CD1c-positive myeloid dendritic cell (primary cell): ENCODE results near the gene EMC8.
A peak's percentile ranks its signal among the peaks of the same experiment; 100 is the strongest.
"Not testable (repeated sequence)": the region's sequence is repeated elsewhere in the genome, so short reads cannot be mapped to it uniquely, and the experiment has no call there.

Experiments used
- DNase-seq: peaks from one replicate; pipeline ENCODE4 v3.0.0-alpha.2; 2016; ENCODE audit errors: extremely low spot score

The EMC8 gene

DNA sequence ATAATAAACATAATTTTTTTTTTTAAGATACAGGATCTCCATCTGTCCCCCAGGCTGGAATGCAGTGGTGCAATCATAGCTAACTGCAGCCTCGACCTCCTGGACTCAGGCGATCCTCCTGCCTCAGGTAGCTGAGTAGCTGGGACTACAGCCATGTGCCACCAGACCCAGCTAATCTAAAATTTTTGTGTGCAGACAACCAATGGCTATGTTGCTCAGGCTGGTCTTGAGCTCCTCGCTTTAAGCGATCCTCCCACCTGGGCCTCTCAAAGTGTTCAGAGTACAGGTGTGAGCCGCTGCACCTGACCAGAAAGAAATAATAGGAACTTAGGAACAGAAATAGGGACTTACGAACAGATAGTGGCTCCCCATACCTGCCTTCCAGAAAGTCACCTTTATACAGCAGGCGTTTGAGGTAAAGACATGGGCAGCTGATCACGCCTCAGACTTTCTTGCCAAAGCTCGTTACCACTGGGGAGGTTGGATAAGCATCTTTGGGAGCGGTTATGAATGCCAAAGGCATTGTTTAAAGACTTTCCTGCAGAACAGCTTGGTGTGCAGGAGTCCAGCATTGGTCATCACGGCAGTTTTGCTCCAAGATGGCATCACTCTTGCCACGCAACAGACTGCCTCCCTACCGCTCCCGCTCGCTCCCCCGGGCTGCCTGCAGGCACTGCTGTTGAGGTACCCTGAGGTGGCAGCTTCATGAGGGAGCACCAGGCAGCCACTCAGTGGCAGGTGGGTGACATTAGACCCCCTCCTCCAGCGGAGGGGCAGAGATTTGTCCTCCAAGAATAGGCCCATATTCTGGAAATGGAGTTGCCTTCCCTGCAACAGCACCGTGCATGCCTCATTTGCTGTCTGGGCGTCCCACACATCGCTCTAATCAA lies 13.7 kb upstream of the EMC8 start:
- DNase-seq = no peak

DNA sequence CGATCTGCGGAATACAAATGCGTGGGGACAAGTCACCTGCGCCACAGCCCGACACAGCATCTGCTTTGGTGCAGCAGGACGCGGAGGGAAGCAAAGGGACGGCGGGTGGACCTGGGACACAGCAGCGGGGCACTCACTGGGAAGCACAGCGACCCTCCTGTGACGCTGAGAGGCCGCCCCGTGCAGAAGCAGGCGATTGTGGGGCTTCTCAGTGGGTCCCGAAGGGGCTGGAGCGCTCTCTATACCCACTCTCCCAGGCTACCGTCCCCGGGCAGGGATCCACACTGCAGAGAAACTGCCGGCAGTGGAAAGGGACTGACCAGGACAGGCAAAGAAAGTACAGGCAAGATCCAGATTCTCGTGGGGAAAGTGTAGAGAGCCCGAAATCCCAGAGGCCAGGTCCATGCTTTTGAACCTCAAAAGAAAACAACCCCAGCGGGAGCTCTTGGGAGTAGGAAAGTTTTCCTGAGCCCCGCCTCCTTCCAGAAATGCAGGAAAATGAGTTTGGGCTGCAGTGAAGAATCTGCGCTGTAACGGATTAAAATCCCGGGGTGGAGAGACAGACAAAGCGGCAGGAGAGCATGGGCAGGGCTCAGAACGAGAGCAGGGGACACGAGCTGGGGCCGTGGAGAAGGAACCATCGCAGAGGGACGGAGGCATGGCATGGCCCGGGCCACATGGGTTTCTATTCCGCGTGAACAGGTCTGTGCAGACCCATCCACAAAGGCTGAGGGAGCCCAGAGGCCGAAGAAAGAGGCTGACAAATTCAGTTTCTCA lies 12.9 kb upstream of the EMC8 start:
- no peak for DNase-seq

DNA sequence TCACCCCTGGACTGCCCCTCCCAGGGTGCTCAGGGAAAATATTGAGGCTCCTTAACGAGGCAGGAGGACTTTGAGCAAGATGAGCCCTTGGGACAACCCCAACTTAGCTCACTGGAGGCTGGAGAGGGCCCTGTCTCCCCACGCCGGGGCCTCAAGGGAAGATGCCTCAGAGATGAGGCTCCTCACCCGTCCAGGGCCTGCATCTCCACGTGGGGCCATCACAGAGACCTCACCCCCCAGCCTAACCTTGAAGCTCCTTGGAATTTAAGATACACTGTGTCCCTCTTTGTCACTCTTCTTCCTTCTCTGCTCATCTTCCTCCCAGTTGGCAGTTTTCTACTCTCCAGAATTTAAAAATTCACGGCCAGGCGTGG lies 11.4 kb upstream of the EMC8 start:
- DNase-seq = no peak

DNA sequence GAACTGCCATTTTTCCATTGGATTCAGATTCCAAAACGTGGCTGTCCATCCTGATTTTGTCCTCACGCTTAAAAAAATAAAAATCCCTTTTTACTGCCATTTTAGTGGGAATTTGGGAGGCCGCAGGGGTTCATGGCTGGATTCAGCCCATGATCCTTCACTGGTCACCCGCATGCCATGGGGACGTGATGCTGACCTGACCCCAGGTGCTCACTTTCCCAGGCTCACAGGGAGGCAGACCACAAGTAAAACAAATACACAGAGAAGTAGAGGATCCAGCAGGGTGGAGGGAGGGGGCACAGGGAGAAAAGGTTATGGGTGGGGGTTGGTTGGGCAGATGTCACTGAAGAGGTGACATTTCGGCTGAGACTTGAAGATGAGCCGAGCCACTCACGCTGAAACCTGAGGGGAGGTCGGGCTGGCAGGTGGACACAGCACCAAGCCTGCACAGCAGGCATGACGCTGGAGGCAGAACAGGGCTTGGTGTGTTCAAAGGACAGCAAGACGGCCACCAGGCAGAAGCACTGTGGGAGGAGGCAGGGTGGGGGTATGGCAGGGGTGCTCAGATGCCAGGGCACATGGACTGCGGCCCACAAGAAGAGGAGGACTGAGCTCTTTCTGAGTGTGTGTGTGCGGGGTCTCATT lies 10.9 kb upstream of the EMC8 start:
- DNase-seq = no peak

DNA sequence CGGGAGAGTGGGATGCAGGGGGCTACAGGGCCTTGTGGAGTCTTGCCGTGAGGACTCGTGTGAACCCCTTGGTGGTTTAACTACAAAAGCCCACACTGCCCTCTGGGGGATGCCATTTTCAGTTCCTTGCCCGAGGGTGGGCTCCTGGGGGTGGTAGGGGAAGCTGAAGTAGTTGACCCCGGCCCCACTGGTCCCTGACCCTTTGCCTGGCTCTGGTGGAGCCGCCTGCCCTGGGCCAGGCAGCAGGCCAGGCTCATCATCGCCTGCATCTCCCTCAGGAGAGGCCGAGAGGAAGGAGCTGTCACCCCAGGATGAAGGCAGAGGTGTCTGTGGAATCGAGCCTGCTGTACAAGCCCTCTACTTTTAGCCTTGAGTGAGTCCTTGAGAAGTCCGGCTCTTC lies 10.3 kb upstream of the EMC8 start:
- no peak for DNase-seq

DNA sequence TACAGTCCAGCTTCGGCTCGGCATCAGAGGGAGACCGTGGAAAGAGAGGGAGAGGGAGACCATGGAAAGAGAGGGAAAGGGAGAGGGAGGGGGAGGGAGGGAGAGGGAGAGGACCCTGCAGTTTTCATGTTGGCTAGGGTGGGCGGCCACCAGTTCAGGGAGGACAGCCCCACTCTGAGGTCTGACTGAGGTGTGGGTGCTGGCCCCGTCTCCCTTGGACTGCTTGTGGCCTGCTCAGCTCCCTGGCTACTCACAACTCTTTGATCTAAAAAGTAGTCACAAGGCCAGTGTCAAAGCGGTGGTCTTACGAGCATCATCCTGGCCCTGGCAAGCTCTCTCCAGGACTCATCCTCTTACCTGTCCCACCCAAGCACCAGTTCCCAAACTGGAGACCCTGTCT lies 9.6 kb upstream of the EMC8 start:
- DNase-seq = no peak

DNA sequence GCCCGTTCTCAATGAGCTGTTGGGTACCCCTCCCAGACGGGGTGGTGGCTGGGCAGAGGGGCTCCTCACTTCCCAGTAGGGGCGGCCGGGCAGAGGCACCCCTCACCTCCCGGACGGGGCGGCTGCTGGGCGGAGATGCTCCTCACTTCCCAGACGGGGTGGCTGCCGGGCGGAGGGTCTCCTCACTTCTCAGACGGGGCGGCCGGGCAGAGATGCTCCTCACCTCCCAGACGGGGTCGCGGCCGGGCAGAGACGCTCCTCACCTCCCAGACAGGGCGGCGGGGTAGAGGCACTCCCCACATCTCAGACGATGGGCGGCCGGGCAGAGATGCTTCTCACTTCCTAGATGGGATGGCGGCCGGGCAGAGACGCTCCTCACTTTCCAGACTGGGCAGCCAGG lies 8.8 kb upstream of the EMC8 start:
- not testable (repeated sequence) for DNase-seq

DNA sequence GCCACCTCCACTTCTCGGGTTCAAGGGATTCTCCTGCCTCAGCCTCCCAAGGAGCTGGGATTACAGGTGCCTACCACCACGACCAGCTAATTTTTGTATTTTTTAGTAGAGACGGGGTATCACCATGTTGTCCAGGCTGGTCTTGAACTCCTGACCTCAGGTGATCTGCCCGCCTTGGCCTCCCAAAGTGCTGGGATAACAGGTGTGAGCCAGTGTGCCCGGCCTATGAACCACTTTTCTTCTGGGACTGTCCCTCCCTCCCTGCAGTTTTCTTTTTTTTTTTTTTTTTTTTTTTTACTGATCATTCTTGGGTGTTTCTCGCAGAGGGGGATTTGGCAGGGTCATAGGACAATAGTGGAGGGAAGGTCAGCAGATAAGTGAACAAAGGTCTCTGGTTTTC lies 8.0 kb upstream of the EMC8 start:
- DNase-seq = not testable (repeated sequence)

DNA sequence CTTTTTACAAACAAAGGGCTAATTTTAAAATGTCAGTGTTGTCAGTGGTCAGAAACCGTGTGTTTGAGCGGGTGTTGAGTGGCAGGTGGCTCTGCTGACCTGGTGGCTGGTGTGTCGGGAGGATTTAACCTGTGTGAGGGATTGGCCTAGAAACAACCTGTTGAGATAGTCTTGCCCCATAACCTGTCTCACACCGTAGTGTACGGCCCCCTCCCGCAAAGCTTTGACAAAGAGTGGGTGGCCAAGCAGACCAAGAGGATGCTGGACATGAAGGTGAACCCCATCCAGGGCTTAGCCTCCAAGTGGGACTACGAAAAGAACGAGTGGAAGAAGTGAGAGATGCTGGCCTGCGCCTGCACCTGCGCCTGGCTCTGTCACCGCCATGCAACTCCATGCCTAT lies 7.2 kb upstream of the EMC8 start:
- no peak for DNase-seq

DNA sequence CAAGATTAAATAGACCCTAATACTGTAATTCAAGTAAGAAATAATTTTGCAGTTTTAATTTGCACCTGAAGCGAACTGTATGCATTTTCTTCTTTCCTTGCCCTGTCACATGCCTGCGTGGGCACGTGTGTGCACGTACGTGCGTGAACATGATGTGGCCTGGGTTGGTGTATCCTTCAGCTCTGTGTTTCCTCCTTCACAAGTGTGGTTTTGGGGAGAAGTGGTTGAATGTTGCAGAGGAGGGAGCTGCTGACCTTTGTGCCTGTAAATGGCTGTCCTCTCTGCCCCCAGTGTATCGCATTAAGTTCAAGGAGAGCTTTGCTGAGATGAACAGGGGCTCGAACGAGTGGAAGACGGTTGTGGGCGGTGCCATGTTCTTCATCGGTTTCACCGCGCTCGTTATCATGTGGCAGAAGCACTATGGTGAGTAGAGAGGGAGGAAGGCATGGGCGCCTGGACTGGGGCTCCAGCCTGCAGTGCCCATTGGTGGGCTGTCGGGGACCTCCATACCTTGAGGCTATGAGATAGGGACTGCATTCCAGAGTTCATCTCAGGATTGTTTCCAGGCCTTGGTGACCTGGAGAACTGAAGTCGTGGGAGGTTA lies 6.2 kb upstream of the EMC8 start:
- no peak for DNase-seq

DNA sequence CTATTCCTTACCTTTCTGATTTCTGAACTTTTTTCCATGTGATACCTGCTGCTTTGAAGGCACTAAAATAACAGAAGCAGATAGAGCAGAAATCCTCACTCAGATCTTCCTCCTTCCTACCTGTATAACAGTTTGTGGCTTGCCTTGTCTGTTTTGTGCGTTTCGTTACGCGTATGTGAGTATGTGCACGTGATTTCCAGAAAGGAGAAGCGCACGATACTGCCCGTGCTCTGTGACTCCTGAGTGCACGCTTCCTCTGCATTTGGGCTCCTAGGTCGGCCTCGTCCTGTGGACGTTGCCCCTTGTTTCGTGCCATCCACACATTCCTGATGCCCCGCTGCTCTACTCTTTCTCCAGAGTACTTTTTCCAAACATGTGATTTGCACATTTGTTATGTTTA lies 4.2 kb upstream of the EMC8 start:
- no peak for DNase-seq

DNA sequence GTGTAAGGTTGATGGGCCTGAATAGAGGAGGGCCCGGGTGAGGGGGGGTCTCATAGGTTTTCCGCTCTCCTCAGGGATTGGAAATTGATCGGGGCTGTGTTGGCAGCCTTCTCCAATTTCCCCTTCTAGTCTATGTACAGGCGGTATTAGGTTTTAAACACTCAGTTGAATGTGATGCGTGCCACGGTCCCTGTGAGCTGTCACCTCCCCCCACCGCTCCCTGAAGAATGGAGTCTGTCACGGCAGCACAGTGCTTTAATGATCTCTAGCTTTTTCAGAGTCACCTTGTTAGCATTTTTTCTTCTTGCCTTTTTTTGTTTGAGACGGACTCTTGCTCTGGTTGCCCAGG lies 951 bp upstream of the EMC8 start:
- DNase-seq = no peak

DNA sequence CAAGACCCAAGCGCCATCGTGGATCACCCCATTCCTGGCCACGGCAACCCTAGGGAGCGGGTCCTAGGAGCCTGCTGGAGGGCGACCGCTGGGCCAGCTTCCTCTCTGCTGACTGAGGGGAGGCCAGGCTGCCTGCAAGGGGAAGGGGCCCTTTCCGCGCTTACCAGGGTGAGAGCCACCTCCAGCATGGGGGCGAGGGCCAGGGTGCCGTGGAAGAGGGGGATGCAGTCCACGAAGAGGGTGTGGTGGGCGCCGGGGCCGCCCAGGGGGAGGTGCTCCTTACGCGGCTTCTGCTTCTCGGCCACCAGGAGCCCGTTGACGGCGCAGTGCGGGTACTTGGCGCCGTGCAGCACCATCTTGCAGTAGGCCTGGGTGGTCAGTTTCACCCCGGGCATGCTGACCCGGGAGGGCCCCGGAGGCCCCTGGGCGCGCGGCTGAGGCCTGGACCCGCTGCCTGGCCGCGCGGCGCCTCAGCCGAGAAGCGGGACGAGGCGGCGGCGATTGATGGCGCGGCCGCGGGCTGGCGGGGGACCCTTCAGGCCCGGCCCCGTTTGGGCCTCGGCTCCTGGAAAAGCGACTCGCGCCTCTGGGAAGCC lies 345 bp downstream of the EMC8 start:
- peak; percentile 55 for DNase-seq

DNA sequence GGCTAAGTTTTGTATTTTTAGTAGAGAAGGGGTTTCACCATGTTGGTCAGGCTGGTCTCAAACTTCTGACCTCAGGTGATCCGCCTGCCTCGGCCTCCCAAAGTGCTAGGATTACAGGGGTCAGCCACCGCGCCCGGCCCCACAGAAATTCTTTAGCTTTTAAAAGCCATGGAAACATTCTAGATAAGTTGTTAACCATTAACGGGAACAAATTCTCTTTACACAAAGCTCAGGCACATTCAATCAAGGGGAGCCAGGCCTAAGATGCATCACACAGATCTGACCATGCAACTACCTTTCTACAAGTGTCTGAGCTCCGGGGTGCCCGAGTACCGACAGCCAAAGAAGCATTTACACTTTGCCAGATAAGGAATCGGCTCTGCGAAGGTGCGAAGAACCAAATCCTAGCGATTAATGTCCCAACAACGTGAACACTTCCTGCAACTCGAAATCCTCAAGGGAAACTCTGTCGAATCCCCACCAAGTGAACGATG lies 1.0 kb downstream of the EMC8 start:
- peak; percentile 2 for DNase-seq

DNA sequence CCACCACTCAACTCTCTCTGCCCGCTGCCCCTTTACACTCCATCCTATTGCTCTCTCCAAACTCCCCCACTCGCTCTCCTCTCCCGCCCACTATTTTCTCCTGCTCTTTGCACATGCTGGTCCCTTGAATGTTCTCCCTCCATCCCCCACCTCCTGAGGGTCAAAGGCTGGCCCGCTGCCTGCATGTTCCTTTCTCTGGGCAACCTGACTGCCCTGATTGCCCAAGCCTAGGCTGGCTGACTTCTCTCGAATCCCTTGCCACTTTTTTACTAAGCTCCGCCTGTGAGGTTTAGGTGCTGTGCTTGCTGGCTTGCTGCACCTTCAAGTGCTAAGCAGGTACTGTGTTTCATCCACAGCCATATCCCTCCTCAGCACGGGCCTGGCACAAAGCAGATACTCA lies 2.7 kb downstream of the EMC8 start:
- DNase-seq = no peak

DNA sequence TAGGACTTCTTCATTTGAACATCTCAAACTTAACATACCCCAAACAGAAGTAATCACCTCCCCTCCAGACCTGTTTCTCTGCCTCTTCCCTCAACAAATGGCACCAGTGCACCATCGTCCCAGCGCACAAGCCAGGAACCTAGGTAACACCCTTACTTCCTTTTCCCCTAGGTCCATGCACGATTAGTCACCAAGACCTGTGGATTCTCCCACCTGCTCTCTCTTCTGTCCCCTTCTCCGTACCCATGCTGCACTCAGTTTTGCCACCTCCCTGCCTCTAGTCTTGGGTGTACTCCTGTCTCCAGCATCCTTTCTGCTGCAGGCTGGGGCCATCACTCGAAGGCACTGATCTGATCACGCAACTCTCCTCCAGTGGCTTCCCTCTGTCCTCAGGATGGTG lies 3.2 kb downstream of the EMC8 start:
- DNase-seq = no peak

DNA sequence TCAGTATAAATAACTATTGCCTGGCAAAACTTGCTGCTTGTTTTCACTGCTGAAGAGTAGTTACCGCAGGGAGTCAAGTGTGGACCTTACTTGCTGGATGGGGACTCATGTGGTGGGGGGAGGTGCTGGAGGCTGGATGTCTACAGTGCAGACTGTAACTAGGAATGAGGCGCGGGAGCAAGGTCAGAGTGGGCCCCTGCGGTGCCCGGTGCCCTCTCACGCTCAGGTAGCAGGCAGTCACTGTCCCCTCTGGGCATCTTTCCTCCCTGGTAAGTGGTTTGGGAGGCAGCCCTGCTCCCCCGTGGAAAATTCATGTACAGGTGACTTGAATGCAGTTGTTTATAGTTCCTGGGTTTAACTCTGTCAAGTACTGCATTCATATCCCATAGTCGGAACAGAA lies 4.6 kb downstream of the EMC8 start:
- DNase-seq = no peak

DNA sequence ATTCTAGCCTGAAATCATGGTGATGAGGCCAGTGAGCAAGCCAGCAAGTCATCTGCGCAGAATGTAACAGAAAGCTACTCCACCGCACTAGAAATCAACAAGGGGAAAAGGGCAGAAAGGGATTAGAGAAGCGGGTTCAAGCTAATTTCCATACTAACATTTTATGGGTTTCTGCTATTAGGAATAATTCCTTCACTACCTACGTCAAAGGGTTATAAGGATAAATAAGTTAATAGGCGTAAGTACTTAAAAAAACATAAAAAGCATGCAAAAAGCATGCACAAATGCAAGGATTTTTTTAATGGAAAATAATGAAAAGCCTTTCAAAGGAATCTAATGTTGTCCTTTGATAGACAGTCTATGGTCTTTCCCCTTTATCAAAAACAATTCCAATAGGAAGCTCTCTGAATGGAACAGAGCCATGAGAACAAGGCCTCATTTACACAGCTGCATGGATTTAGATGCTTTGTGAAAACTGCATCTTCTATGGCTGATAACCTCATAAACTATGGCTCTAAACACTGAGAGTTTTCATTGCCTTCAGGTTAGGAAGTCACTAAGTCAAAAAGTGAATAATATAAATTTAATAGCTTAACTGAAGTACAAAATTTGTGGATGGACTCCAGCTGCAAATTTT lies 5.6 kb downstream of the EMC8 start:
- no peak for DNase-seq

DNA sequence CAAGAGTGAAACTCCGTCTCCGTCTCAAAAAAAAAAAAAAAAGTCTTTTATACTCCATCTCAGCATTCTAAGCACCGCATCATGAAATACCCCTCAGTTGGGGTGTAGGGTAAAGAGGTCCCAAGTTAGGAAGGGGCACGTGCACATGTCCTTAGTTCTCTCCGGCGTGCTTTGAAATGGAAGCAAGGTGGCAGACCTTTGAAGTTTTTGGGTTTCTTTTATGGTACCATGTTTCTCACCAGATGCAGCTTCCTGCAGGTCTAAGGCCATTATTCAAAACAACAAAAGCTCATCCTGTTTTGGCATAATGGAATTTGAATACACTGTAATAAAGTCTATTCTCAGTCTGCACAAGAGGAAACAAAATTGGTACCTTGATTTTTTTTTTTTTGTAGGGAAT lies 9.6 kb downstream of the EMC8 start:
- DNase-seq = no peak

DNA sequence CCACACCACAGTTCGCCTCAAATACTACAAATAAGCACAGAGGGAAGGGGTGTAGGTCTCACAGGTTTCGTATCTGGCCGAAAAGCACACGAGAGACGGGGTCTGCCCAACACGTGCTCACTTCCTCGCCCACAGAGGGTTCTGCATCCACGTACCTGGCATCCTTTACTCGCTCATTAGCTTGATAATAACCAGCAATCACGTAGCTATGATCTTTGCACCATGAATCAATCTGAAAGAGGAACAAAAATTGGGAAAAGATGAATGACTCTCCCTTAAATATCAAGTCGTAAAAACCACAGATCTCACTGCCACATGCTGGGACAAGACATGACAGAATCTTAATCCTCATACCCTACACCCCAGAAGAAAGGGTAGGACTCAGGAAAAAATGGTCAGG lies 10.5 kb downstream of the EMC8 start:
- peak; percentile 13 for DNase-seq

DNA sequence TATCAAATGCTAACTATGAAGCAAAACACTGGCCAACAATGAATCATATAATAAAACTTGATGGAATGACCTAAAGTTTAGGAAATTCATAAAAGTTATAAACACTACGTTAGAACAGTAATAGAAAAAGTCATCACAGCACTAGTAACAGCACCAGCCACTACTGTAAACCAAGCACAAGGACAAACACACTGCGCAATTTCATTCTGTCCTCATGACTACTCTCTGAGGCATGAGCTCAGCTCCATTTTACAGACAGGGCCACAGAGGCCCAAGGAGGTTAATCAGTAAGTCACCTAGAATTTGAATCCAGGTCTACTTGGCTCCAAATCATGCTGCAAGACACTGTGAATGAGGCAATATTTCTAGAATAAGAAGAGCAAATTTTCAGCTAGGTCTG lies 13.4 kb downstream of the EMC8 start:
- DNase-seq = no peak
